GM19468 (cell line): ENCODE data around the gene SLC9C1.

Source experiments
- ATAC-seq: cut with Tn5 transposase; IDR thresholded peaks from one replicate; pipeline ENCODE4 v1.9.1; 2021; ENCODE audit warnings: mild to moderate bottlenecking, moderate library complexity, moderate number of reproducible peaks; ENCODE audit not compliant: unreplicated experiment; ENCODE audit errors: extremely low read depth

The SLC9C1 gene

DNA sequence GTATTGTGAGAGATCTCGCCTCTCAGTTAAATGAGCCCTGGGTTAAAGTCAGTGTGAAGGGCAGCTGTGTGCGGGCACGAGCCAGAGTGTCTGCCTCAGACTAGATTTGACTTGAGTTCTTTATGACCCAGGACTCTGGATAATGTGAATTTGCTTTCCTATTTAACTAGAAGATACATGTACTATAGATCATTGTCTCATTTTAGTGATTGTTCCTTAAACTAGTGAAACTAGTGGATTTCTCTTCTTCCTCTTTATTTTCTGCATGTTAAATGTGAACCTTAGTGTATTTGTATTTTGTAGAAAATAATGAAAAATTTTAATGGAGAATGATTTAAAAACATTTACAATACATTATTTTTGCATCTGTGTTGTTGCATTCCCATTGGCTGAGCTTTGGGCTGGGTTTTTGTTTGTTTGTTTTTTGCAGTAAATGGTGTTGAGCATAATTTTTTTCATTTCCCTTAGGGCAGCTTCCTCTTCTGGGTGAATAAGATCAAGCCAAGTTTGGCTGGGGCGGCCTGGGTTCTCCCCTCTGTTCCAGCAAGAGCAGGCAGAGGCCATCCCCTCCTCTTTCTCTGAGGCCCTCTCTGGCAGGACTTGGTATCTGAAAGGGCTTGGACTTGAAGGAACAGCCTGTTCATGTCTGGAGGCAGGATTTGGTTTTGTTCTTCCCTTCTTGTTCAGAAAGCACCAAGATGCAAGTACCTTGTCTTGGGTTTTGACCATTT is 176.0 kb downstream of the SLC9C1 start:
- ATAC-seq = no peak

DNA sequence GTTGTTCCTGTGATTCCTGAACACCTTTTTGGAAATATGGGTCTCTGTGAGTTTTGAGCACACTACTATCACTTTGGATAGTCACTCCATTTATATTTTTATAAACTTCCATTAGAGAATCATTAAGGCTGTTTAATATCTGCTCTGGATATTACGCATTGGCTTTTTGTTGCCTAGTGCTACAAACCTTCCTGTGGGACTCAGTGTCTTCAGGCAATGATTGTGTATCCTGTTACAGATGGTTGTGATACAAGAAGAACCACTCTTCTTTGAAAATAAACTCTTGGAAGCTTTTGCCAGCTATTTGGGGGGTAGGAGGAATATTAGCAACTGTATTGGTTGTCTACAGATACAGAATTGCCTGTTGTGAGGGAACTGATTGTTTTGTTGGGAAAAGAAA is 176.6 kb downstream of the SLC9C1 start:
- no peak for ATAC-seq

DNA sequence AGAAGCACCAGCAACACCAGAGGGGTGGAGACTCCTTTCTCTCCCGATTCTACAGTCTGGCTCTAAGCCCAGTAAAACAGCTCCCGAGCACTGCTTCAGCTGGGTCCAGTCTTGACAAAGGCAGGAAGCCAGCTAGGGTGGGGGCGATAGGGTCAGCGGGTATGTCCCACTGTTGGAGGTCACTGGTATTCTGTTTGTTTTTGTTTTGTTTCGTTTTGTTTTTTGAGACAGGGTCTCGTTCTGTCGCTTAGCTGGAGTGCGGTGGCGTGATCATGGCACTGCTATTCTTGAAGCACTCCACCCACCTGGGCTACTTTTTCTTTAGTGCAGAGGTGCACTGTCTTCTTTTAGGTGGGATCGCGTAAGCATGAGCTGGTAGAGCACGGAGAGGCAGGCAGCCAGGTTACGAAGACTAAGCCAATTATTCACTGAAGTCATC is 177.2 kb downstream of the SLC9C1 start:
- ATAC-seq = no peak

- no peak for ATAC-seq
Observed at GRCh38 chr3:112115806-112116383, 178.1 kb downstream of the SLC9C1 start.

DNA sequence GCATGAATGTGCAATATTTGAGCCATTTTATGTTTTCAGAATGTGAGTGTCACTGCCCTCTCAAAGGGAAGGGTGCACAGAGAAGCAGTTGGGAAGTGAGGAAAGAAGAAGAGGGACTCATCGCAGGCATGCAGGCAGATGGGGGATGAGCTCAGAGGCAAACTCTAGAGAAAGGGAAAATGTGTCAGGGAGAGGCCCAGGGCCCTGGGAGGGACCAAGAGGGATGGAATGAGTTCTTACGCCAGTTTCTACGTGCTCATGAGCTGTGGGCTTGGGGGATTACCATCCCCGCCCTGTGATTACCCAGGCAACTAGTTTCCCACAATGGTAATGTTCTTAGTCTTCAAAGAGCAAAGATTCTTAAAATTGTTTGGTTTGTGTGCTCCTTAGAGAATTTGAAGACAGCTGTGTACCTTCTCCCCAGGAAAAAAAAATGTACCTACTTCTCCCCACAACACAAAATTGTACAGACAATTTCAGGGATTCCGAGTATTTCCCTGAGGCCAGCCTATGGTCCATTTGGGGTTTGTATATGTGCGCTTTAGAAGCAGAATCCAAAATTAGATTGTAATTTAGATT is 178.8 kb downstream of the SLC9C1 start:
- no peak for ATAC-seq

DNA sequence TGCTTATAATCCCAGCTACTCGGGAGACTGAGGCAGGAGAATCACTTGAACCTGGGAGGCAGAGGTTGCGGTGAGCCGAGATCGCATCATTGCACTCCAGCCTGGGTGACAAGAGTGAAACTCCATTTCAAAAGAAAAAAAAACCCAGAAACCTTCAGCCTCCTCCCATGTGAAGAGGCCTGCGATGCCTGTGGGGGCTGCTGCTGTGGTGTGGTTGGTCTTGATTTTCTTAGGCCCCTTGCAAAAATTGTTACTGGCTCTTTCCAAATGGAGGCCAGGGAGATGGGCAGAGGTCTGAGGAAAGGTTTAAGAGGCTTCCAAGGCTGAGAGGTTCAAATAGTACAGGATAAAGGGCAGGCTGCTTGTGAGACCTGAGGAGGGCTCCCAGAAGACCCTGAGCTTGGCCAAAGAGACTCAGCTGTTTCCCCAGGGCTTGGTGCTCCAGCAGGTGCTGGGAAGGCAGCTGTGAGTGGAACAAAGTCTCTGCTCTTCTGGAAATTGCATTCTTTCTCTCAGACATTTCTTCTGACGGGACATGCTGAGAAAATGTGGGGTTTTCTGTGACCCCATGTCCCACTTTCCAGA is 179.3 kb downstream of the SLC9C1 start:
- ATAC-seq = no peak

GRCh38 chr3:112111785-112112402 is 182.1 kb downstream of the SLC9C1 start:
- ATAC-seq = peak; percentile 38

- no peak for ATAC-seq
Observed at GRCh38 chr3:112109322-112109721, 184.7 kb downstream of the SLC9C1 start.

DNA sequence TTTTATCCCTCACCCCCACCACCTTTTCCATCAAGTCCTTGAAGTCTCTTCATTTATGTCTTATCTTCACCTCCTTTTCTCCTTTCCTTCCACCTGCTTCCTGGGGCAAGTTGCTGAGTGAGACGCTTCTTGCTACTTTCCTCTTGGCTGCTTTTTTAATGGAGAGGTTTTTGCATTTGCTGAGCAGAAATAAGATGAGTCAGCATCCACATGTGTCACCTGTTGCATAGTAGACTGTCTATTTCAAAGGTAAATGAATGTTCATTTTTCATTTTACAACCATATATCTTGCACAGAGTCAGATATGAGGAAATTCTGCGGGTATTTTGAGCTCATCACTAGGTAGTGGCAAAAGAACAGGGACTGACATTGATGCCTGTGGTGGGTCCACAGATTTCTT is 189.2 kb downstream of the SLC9C1 start:
- no peak for ATAC-seq

DNA sequence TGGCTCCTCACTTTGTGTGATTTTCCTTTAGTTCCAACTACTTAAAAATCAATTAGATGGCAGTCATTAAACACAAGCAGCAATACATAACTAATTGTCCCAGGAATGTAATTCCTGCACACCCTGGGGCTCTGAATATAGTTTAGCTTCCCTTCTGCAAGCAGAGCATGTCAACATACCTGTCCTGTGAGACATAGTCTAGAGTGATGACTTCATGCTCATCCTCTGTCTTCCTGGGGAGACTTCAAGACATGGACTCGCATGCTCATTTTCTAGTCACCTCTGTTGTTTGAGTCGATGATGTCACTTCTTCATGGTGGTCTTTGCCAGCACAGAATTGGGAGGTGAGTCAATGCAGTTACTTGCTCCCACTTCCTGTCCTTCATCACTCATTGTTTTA is 192.1 kb downstream of the SLC9C1 start:
- ATAC-seq = no peak

DNA sequence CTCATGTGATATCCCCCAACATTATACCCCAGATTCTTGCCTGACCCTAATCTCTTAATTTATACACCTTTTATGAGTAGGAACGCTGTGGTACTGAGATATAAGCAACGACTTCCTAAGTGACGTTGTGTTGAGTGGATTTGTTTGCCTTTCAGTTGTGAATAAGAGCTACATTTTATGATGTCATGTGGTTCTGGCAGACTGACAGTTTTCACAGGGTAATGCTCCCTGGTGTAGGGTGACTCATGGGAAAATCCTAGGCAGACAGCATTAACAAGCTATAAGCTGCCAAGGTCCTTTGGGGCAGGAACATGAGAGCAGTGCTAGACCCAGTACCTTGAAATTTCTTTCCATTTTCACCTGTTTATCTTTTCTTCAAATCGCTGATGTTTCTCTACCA is 196.6 kb downstream of the SLC9C1 start:
- ATAC-seq = no peak

DNA sequence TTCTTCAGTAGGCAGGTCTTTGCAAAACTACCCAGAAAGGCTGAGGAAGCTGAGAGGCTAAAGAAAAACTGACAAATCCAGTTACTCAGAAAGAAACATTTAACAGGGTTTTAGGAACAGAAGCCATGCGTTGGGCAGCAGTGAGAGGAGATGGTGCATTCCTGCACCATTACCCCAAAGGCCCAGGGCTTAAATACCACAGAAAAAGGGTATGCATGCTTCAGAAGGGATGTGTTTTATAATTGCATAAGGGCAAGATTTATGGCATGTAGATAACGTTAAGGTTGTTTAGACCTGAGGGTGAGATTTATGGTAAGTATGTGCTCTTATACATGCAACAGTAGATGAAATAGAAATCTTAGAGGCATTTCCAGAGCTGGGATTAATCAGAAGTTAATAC is 197.8 kb downstream of the SLC9C1 start:
- ATAC-seq = no peak

GRCh38 chr3:112095731-112096130 is 198.3 kb downstream of the SLC9C1 start:
- no peak for ATAC-seq

- ATAC-seq = no peak
Observed at GRCh38 chr3:112093180-112093522, 200.9 kb downstream of the SLC9C1 start.

DNA sequence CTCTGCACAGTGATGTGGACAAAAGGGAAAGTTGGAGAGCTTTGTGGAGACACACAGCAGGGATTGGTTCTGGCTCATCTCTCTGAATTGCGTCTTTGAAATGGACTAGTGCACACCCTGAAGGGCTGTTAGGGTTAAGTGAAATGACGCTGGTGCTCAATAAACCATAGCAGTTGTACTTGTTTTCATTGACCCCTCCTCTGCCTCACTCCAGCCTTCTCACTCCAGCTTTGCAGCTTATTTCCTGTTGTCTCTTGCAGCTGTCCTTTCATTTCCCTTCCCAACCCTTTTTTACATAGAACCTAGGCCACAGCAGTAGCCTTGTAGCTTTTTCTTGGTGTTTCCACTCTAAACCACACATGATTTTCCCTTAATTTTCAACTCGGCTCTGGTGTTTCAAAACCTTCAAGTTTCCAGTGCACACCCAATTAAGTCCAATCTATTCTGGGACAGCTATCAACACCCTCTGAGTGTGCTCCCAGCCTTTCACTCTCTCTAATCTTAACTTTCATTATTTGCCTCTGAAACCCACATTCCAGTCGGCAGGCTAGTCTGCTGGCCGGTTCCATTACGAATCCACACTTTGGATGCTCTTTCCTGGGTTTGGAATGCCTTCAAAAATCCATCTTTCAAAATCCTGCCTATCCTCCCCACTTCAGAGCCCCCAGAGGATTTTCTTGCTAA is 201.4 kb downstream of the SLC9C1 start:
- ATAC-seq = no peak

DNA sequence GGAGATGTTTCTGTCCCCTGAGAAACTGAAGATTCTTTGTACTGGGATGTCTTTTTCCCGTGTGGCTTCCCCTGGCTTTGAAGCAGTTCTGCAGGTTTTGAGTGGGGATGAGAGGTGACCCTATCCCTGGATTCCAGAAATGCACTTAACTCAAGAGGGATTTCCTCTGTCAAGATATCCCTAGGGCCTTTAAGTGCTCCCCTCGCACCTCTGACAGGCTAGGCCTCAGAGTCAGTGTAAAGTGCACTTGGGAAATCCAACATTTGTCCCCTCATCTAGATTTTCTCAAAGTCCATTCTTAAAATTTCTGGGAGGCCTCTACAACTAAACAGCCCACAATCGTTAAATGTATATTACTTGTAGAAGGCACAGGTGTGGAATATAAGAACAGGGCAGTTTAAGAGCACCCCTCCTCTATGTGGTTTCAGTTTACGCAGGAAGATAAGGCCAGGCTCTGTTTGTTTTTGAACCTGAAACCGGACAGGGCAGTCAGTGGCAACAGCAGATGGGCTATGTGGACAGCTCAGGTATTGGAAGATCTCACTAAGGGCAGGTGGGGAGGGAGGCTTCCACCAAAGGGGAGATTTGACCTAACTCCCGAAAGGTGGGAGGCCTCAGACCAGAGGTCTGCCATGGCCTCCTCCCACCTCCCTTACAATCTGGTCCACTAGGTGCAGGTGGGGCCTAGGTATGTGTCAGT is 203.0 kb downstream of the SLC9C1 start:
- ATAC-seq = no peak
